Measurements from ENCODE around the gene ERBB4.
"Not testable (repeated sequence)": the region's sequence is repeated elsewhere in the genome, so short reads cannot be mapped to it uniquely, and the experiment has no call there.

ERBB4 gene

GRCh38 chr2:212024040-212024439, 514.6 kb downstream of the ERBB4 start:
- DNase-seq (ENCODE audit: low read depth in 4 of 4, low spot score in 1 of 4) = no peak

GRCh38 chr2:212022966-212023365, 515.6 kb downstream of the ERBB4 start:
- no peak for DNase-seq (ENCODE audit: low read depth in 4 of 4, low spot score in 1 of 4)

GRCh38 chr2:212021947-212022346, 516.7 kb downstream of the ERBB4 start:
- no peak for DNase-seq (ENCODE audit: low read depth in 4 of 4, low spot score in 1 of 4)

GRCh38 chr2:212015588-212015987, 523.0 kb downstream of the ERBB4 start:
- no peak for DNase-seq (ENCODE audit: low read depth in 4 of 4, low spot score in 1 of 4)

GRCh38 chr2:212013626-212014025, 525.0 kb downstream of the ERBB4 start:
- no peak for DNase-seq (ENCODE audit: low read depth in 4 of 4, low spot score in 1 of 4)

GRCh38 chr2:212010305-212010704, 528.3 kb downstream of the ERBB4 start:
- not testable (repeated sequence) for DNase-seq (ENCODE audit: low read depth in 4 of 4, low spot score in 1 of 4)

GRCh38 chr2:212007972-212008371, 530.6 kb downstream of the ERBB4 start:
- DNase-seq (ENCODE audit: low read depth in 4 of 4, low spot score in 1 of 4) = no peak

- no peak for DNase-seq (ENCODE audit: low read depth in 4 of 4, low spot score in 1 of 4)
Observed at GRCh38 chr2:212005085-212005671, 533.4 kb downstream of the ERBB4 start.

- DNase-seq (ENCODE audit: low read depth in 4 of 4, low spot score in 1 of 4) = no peak
Observed at GRCh38 chr2:212001325-212001724, 537.3 kb downstream of the ERBB4 start.

GRCh38 chr2:211996857-211997256, 541.7 kb downstream of the ERBB4 start:
- DNase-seq (ENCODE audit: low read depth in 4 of 4, low spot score in 1 of 4) = no peak

GRCh38 chr2:211994806-211995205, 543.8 kb downstream of the ERBB4 start:
- DNase-seq (ENCODE audit: low read depth in 4 of 4, low spot score in 1 of 4) = no peak

GRCh38 chr2:211990335-211990734, 548.3 kb downstream of the ERBB4 start:
- DNase-seq (ENCODE audit: low read depth in 4 of 4, low spot score in 1 of 4) = no peak

GRCh38 chr2:211986313-211986712, 552.3 kb downstream of the ERBB4 start:
- DNase-seq (ENCODE audit: low read depth in 4 of 4, low spot score in 1 of 4) = no peak

GRCh38 chr2:211985393-211985792, 553.2 kb downstream of the ERBB4 start:
- DNase-seq (ENCODE audit: low read depth in 4 of 4, low spot score in 1 of 4) = no peak

- DNase-seq (ENCODE audit: low read depth in 4 of 4, low spot score in 1 of 4) = no peak
Observed at GRCh38 chr2:211982162-211982561, 556.4 kb downstream of the ERBB4 start.

GRCh38 chr2:211981451-211981850, 557.2 kb downstream of the ERBB4 start:
- no peak for DNase-seq (ENCODE audit: low read depth in 4 of 4, low spot score in 1 of 4)

- no peak for DNase-seq (ENCODE audit: low read depth in 4 of 4, low spot score in 1 of 4)
Observed at GRCh38 chr2:211976076-211976475, 562.5 kb downstream of the ERBB4 start.

GRCh38 chr2:211967234-211967633, 571.4 kb downstream of the ERBB4 start:
- no peak for DNase-seq (ENCODE audit: low read depth in 4 of 4, low spot score in 1 of 4)

GRCh38 chr2:211963969-211964368, 574.6 kb downstream of the ERBB4 start:
- DNase-seq (ENCODE audit: low read depth in 4 of 4, low spot score in 1 of 4) = no peak

- DNase-seq (ENCODE audit: low read depth in 4 of 4, low spot score in 1 of 4) = no peak
Observed at GRCh38 chr2:211957799-211958198, 580.8 kb downstream of the ERBB4 start.

- DNase-seq (ENCODE audit: low read depth in 4 of 4, low spot score in 1 of 4) = no peak
Observed at GRCh38 chr2:211955648-211956047, 583.0 kb downstream of the ERBB4 start.

- no peak for DNase-seq (ENCODE audit: low read depth in 4 of 4, low spot score in 1 of 4)
Observed at GRCh38 chr2:211948932-211949331, 589.7 kb downstream of the ERBB4 start.

GRCh38 chr2:211946960-211947359, 591.6 kb downstream of the ERBB4 start:
- DNase-seq (ENCODE audit: low read depth in 4 of 4, low spot score in 1 of 4) = no peak

- no peak for DNase-seq (ENCODE audit: low read depth in 4 of 4, low spot score in 1 of 4)
Observed at GRCh38 chr2:211944572-211944971, 594.0 kb downstream of the ERBB4 start.
